ENCODE measurements around the gene CCDC198.

CCDC198 gene

GRCh38 chr14:57464008-57464730 lies 29.5 kb downstream of the CCDC198 start:
- no peak for DNase-seq
- no peak for ATAC-seq

GRCh38 chr14:57462551-57462950 lies 31.1 kb downstream of the CCDC198 start:
- ATAC-seq (no peak), DNase-seq (no peak)

GRCh38 chr14:57461777-57462320 lies 31.8 kb downstream of the CCDC198 start:
- DNase-seq, result no peak

GRCh38 chr14:57435923-57436322 lies 57.7 kb downstream of the CCDC198 start:
- ATAC-seq (no peak), DNase-seq (no peak)

More at GRCh38 chr14:57461777-57462320, 31.8 kb downstream of the CCDC198 start:
- ATAC-seq, result no peak

DNA sequence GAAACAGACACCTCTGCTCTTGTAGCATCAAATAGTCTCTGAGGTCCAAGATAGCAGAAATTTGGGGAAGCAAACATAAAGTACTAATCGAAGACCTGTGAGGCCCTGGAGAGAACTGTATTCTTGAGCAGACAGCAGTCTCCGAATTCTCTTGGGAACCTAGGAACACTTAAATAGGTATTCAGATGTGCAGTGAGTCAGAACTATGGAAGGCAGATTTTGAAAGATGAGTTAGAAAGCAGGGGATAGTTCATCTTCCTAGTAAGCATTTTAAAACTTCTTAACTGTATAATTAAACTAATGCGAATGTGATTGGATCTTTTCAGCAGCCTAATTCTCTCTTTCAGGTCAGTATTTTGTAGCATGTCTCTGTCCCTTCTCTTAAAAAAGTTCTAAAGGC lies 72.7 kb downstream of the CCDC198 start:
- ATAC-seq, result no peak

DNA sequence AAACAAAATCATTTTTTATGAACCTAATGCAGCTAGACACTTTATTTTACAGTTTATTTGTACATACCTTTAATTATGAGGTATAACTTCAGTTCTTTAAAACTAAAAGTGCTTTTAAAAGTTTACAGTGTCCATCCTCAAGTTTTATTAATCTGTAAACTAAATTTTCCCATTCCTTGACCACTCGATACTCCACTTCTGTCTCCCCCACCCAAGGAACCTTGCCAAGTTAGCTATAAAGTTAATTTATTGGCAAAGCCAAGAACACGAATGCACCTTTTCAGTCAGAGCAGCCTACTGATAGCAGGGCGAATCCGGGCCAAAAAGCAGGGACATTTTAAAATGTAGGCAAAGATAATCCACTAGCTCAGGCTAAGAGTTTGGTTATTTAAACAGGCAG lies 73.6 kb downstream of the CCDC198 start:
- DNase-seq, result no peak
- ATAC-seq, result no peak

More for the DNA sequence above, 72.7 kb downstream of the CCDC198 start:
- no peak for DNase-seq

Measured in stimulated activated naive CD8-positive, alpha-beta T cell treated with anti-CD3 and anti-CD28 coated beads, Interleukin-15, Interleukin-2, amounts not matched to agents 100 U/mL and 50 U/mL, for 24 hours (primary cell).